ENCODE results near the gene EIF3B. TPM values are rescaled to one million over a fixed set of nuclear protein-coding genes. Genes with fewer than 3 reads are reported as not detected.
"Not testable (repeated sequence)": the region's sequence is repeated elsewhere in the genome, so short reads cannot be mapped to it uniquely, and the experiment has no call there.

Gene EIF3B
- total and polyA plus RNA-seq, 4 donors, result 27.4 to 98.8 (median 60.8) TPM

- H3K36me3 ChIP-seq (ENCODE audit: control insufficient read depth in 4 of 4, insufficient read depth in 3 of 4, low read depth in 1 of 4, low read length in 3 of 4), result no peaks in the 10 kb centered on the region
- no peak for TF ChIP-seq YY1 (IDR thresholded peaks at IDR 0.05)
- TF ChIP-seq HNF4G (IDR thresholded peaks at IDR 0.05), result no peak
- TF ChIP-seq SP1 (IDR thresholded peaks at IDR 0.05), result no peak
- TF ChIP-seq FOXA2 (IDR thresholded peaks at IDR 0.05), result no peak
- no peak for TF ChIP-seq NR2F2 (IDR thresholded peaks at IDR 0.05)
- no peak for TF ChIP-seq CTCF (IDR thresholded peaks at IDR 0.05; ENCODE audit: low read depth, low read length, missing input control)
- TF ChIP-seq ATF3 (IDR thresholded peaks at IDR 0.05), result no peak
- no peak for TF ChIP-seq HNF4A (conservative IDR thresholded peaks at IDR 0.05)
- TF ChIP-seq RAD21 (IDR thresholded peaks at IDR 0.05), result no peak
- no peak for TF ChIP-seq RXRA (IDR thresholded peaks at IDR 0.05)
- no peak for TF ChIP-seq MAX (IDR thresholded peaks at IDR 0.05)
- TF ChIP-seq FOXA1 (IDR thresholded peaks at IDR 0.05), result no peak
- TF ChIP-seq ZBTB33 (IDR thresholded peaks at IDR 0.05), result no peak
- no peak for TF ChIP-seq REST (IDR thresholded peaks at IDR 0.05)
- no peak for TF ChIP-seq TAF1 (conservative IDR thresholded peaks at IDR 0.05)
- H3K4me3 ChIP-seq (ENCODE audit: low read depth in 1 of 3, low read length in 3 of 3), result no peak overlapping the region
- no peak overlapping the region for H3K9ac ChIP-seq (ENCODE audit: low read depth in 1 of 2, low read length in 2 of 2)
- 96% methylated on average over 5 of the region's 5 CpGs for WGBS
- DNase-seq (ENCODE audit: low spot score), result no peak
- H3K4me1 ChIP-seq (ENCODE audit: control insufficient read depth in 4 of 4, insufficient read depth in 4 of 4, low read length in 3 of 4), result no peaks in the 10 kb centered on the region
- no peaks in the 10 kb centered on the region for H3K9me3 ChIP-seq (ENCODE audit: control insufficient read depth in 4 of 4, low read length in 3 of 4)
- H3K27me3 ChIP-seq (ENCODE audit: control insufficient read depth in 4 of 4, insufficient read depth in 4 of 4, low read length in 3 of 4), result no peaks in the 10 kb centered on the region
- H3K27ac ChIP-seq (ENCODE audit: low read depth in 1 of 2, low read length in 2 of 2), result no peak overlapping the region
These were observed 34.0 kb downstream of the EIF3B start for GRCh38 chr7:2388637-2388954.

- H3K27ac ChIP-seq (ENCODE audit: low read depth in 1 of 2, low read length in 2 of 2); H3K27me3 ChIP-seq (ENCODE audit: control insufficient read depth in 4 of 4, insufficient read depth in 4 of 4, low read length in 3 of 4); H3K36me3 ChIP-seq (ENCODE audit: control insufficient read depth in 4 of 4, insufficient read depth in 3 of 4, low read depth in 1 of 4, low read length in 3 of 4); H3K4me3 ChIP-seq (ENCODE audit: low read depth in 1 of 3, low read length in 3 of 3); H3K9me3 ChIP-seq (ENCODE audit: control insufficient read depth in 4 of 4, low read length in 3 of 4); H3K9ac ChIP-seq (ENCODE audit: low read depth in 1 of 2, low read length in 2 of 2); DNase-seq (ENCODE audit: low spot score); H3K4me1 ChIP-seq (ENCODE audit: control insufficient read depth in 4 of 4, insufficient read depth in 4 of 4, low read length in 3 of 4): not testable (repeated sequence)
- WGBS, result 70% methylated on average over 16 of the region's 16 CpGs
- TF ChIP-seq RXRA (IDR thresholded peaks at IDR 0.05), result peak in 1 of 2 donors; percentile 18
These were observed 35.6 kb downstream of the EIF3B start for GRCh38 chr7:2390020-2390816.

Data from liver (tissue), 9 donors.